SK-N-SH treated with all-trans-retinoic acid at 6 μM for 48 hours (cell line): ENCODE measurements around the gene NDUFS3.

ENCODE experiments used
- CREB5 ChIP-seq: fragments of 250-450 bp; sonication (Bioruptor Pico); IDR thresholded peaks from 2 replicates; pipeline ENCODE4 v1.5.1; 2020; ENCODE audit warnings: low read depth, mild to moderate bottlenecking, moderate library complexity
- CSRNP3 ChIP-seq: fragments of 250-450 bp; sonication (Bioruptor Pico); IDR thresholded peaks from 2 replicates; pipeline ENCODE4 v1.5.1; 2021; ENCODE audit warnings: mild to moderate bottlenecking, moderate library complexity
- GLIS3 ChIP-seq: fragments of 250-450 bp; sonication (Bioruptor Pico); IDR thresholded peaks from 2 replicates; pipeline ENCODE4 v1.5.0; 2020; ENCODE audit warnings: mild to moderate bottlenecking, moderate library complexity
- ISL1 ChIP-seq: fragments of 250-450 bp; sonication (Bioruptor Pico); IDR thresholded peaks from 2 replicates; pipeline ENCODE4 v2.1.2; 2022; ENCODE audit warnings: mild to moderate bottlenecking, moderate library complexity
- OSR1 ChIP-seq: fragments of 250-450 bp; sonication (Bioruptor Pico); IDR thresholded peaks from 2 replicates; pipeline ENCODE4 v1.8.0; 2022; ENCODE audit warnings: moderate library complexity, mild to moderate bottlenecking, inconsistent platforms
- PATZ1 ChIP-seq: fragments of 250-450 bp; sonication (Bioruptor Pico); IDR thresholded peaks from 2 replicates; pipeline ENCODE4 v1.8.0; 2020; ENCODE audit warnings: mild to moderate bottlenecking, moderate library complexity, borderline replicate concordance
- RARB ChIP-seq: fragments of 250-450 bp; sonication (Bioruptor Pico); IDR thresholded peaks from 2 replicates; pipeline ENCODE4 v1.8.0; 2021; ENCODE audit warnings: mild to moderate bottlenecking, moderate library complexity
- ZFP3 ChIP-seq: fragments of 250-450 bp; sonication (Bioruptor Pico); IDR thresholded peaks from 2 replicates; pipeline ENCODE4 v1.5.0; 2020; ENCODE audit warnings: mild to moderate bottlenecking, moderate library complexity
- ZFP30 ChIP-seq: fragments of 450-650 bp; formaldehyde crosslinking; IDR thresholded peaks from 2 replicates; pipeline ENCODE4 v1.5.0; 2022; ENCODE audit warnings: mild to moderate bottlenecking, moderate library complexity

GRCh38 chr11:47532597-47533213, 46.2 kb upstream of the NDUFS3 start:
- TF ChIP-seq RARB (CRISPR knock-in tag) (no peak), CREB5 (CRISPR knock-in tag) (no peak), PATZ1 (CRISPR knock-in tag) (no peak), ZFP3 (CRISPR knock-in tag) (no peak), OSR1 (no peak), GLIS3 (no peak), CSRNP3 (CRISPR knock-in tag) (no peak), ISL1 (CRISPR knock-in tag) (no peak), ZFP30 (no peak)
